ENCODE results near the gene TAGLN.

GRCh38 chr11:117201658-117202305, 2.6 kb downstream of the TAGLN start:
- TF ChIP-seq REST (IDR thresholded peaks at IDR 0.05; ENCODE audit: low read depth, low read length) (no peak), CTCF (IDR thresholded peaks at IDR 0.05) (no peak), USF2 (IDR thresholded peaks at IDR 0.05; ENCODE audit: borderline replicate concordance, low read depth, low read length) (no peak), RCOR1 (IDR thresholded peaks at IDR 0.05; ENCODE audit: low read length) (no peak), FOXJ3 (CRISPR knock-in tag; IDR thresholded peaks at IDR 0.05) (no peak), YY1 (IDR thresholded peaks at IDR 0.05; ENCODE audit: low read depth) (no peak), TAF1 (IDR thresholded peaks at IDR 0.05; ENCODE audit: borderline replicate concordance, low read depth, low read length) (no peak), PBX3 (IDR thresholded peaks at IDR 0.05) (no peak)
